ENCODE results near the gene DLGAP4. TPM values are rescaled to one million over a fixed set of nuclear protein-coding genes. Genes with fewer than 3 reads are reported as not detected.

DLGAP4 gene
- polyA plus RNA-seq, 1 of the 3 experiments (the other 2 are of a cell fraction): 31.2 TPM

DNA sequence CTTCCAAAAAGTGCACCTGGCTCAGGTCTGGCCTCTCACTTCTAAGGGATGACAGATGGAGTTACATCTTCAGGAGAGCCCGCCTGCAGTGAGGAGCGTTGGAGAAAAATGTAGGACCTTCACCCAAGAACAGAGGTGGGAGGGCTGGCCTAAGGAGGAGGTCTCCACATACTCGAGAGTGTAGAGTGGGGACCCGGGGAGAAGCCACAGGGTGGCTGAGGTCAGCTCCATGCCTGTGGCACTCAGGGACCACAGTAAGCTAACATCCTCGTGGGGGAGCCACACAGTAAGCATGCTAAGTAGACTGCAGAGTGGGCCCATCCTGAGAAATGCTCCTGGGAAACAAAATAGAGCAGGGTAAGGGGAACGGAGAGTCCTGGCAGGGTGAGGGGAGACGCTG lies 45.8 kb upstream of the DLGAP4 start:
- H3K9me2 ChIP-seq: no peaks in the 10 kb centered on the region
- no peaks in the 10 kb centered on the region for H3K4me1 ChIP-seq (ENCODE audit: control insufficient read depth in 1 of 2, insufficient read depth in 2 of 2, low read depth in 1 of 2, low read length in 1 of 2)
- H3K9ac ChIP-seq: no peak overlapping the region
- TF ChIP-seq RFX5 (IDR thresholded peaks at IDR 0.05; ENCODE audit: low read length): no peak
- no peak overlapping the region for H3K27ac ChIP-seq (ENCODE audit: low read depth in 2 of 2, low read length in 1 of 2)
- no peak overlapping the region for H3K4me3 ChIP-seq (ENCODE audit: low read depth in 2 of 2, low read length in 1 of 2)
- H3K4me2 ChIP-seq: no peak overlapping the region
- POLR2A ChIA-PET: no interaction called here
- no peaks in the 10 kb centered on the region for H3F3A ChIP-seq (replicated peaks; ENCODE audit: insufficient read depth)
- no peak for DNase-seq
- no peak overlapping the region for H2AFZ ChIP-seq (ENCODE audit: low read depth)
- CTCF ChIA-PET: interaction anchor here (1.2 to 2.6 kb wide), 3 partner anchors 13 to 179 kb away, joined by 3 to 10 read pairs (median 5); no protein-coding TSS in a partner anchor
- H3K9me3 ChIP-seq: no peaks in the 10 kb centered on the region
- H4K20me1 ChIP-seq (ENCODE audit: insufficient read depth): no peaks in the 10 kb centered on the region
- no peaks in the 10 kb centered on the region for H3K27me3 ChIP-seq (ENCODE audit: insufficient read depth)
- peaks cover 3 to 18% of the 10 kb centered on the region in 2 experiments for H3K36me3 ChIP-seq (replicated peaks in 1 of 2; ENCODE audit: control insufficient read depth in 1 of 2, insufficient read depth in 2 of 2, low read length in 1 of 2)
- 88% methylated on average over 7 of the region's 7 CpGs for WGBS (ENCODE audit: low lambda C conversion rate)
- H3K79me2 ChIP-seq (ENCODE audit: insufficient read depth): no peaks in the 10 kb centered on the region

DNA sequence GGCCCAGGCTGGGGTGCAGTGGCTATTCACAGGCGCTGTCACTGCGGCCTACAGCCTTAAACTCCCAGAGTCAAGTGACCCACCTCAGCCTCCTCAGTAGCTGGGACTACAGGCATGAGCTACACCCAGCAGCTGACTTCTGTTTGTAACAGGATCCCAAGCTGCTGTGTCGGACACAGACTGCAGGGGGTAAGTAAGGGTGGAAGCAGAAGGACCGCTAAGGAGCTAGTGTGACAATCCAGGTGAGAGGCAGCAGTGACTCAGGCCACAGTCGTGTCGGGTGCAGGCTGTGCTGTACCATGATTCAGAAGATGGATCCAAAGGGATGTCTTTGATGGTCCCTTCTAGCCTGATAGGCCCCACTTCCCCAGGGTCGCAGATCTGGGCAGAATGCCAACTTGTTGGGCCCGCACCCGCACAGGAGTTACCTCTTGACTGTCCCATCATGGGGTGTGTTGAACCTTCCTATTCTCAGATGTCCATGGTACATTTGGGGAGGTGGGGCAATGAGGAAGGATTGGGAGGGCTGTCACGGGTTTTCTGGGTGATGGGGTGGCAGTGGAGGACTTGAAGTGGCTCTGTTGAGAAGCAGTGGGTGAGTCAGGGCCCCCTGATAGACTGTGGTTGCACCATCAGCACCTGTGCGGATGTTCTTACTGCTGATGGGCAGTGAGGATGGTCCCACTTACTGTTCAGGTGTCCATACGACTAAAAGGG lies 44.6 kb upstream of the DLGAP4 start:
- Histone ChIP-seq H3K27ac (ENCODE audit: low read depth in 2 of 2, low read length in 1 of 2) (no peak overlapping the region), H3K36me3 (replicated peaks in 1 of 2; ENCODE audit: control insufficient read depth in 1 of 2, insufficient read depth in 2 of 2, low read length in 1 of 2) (peaks cover 3 to 6% of the 10 kb centered on the region in 2 experiments), H3K9me2 (no peaks in the 10 kb centered on the region), H3K9ac (no peak overlapping the region), H2AFZ (ENCODE audit: low read depth) (no peak overlapping the region), H3K27me3 (ENCODE audit: insufficient read depth) (no peaks in the 10 kb centered on the region), H3K4me1 (ENCODE audit: control insufficient read depth in 1 of 2, insufficient read depth in 2 of 2, low read depth in 1 of 2, low read length in 1 of 2) (no peaks in the 10 kb centered on the region), H4K20me1 (ENCODE audit: insufficient read depth) (no peaks in the 10 kb centered on the region), H3K79me2 (ENCODE audit: insufficient read depth) (no peaks in the 10 kb centered on the region), H3K9me3 (no peaks in the 10 kb centered on the region), H3K4me3 (ENCODE audit: low read depth in 2 of 2, low read length in 1 of 2) (no peak overlapping the region), H3K4me2 (no peak overlapping the region), H3F3A (replicated peaks; ENCODE audit: insufficient read depth) (no peaks in the 10 kb centered on the region)
- 81% methylated on average over 11 of the region's 12 CpGs for WGBS (ENCODE audit: low lambda C conversion rate)
- CTCF ChIA-PET: interaction anchor here (1.9 kb wide), 1 partner anchor 178 kb away, joined by 6 read pairs; no protein-coding TSS in a partner anchor
- no peak for DNase-seq
- POLR2A ChIA-PET: no interaction called here
- TF ChIP-seq RFX5 (IDR thresholded peaks at IDR 0.05; ENCODE audit: low read length) (no peak), RXRA (IDR thresholded peaks at IDR 0.05; ENCODE audit: borderline replicate concordance, low read depth) (no peak), GATA2 (CRISPR knock-in tag; IDR thresholded peaks at IDR 0.05) (no peak), NRF1 (IDR thresholded peaks at IDR 0.05; ENCODE audit: low read depth, low read length) (no peak), SMC3 (IDR thresholded peaks at IDR 0.05; ENCODE audit: low read depth, low read length) (no peak), SIN3A (IDR thresholded peaks at IDR 0.05; ENCODE audit: borderline replicate concordance, low read depth, low read length) (no peak), FOXJ3 (CRISPR knock-in tag; IDR thresholded peaks at IDR 0.05) (no peak), MXI1 (IDR thresholded peaks at IDR 0.05; ENCODE audit: low read depth, low read length) (no peak), EP300 (IDR thresholded peaks at IDR 0.05; ENCODE audit: borderline replicate concordance in 1 of 2, low read depth in 1 of 2, low read length in 1 of 2) (no peak), CTCF (IDR thresholded peaks at IDR 0.05) (no peak), IRF3 (IDR thresholded peaks at IDR 0.05; ENCODE audit: low read depth, low read length) (no peak)
- TF ChIP-seq, protein P1, sequence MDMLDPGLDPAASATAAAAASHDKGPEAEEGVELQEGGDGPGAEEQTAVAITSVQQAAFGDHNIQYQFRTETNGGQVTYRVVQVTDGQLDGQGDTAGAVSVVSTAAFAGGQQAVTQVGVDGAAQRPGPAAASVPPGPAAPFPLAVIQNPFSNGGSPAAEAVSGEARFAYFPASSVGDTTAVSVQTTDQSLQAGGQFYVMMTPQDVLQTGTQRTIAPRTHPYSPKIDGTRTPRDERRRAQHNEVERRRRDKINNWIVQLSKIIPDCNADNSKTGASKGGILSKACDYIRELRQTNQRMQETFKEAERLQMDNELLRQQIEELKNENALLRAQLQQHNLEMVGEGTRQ (IDR thresholded peaks at IDR 0.05; ENCODE audit: borderline replicate concordance, low read depth, low read length): no peak
- TF ChIP-seq, protein P2, sequence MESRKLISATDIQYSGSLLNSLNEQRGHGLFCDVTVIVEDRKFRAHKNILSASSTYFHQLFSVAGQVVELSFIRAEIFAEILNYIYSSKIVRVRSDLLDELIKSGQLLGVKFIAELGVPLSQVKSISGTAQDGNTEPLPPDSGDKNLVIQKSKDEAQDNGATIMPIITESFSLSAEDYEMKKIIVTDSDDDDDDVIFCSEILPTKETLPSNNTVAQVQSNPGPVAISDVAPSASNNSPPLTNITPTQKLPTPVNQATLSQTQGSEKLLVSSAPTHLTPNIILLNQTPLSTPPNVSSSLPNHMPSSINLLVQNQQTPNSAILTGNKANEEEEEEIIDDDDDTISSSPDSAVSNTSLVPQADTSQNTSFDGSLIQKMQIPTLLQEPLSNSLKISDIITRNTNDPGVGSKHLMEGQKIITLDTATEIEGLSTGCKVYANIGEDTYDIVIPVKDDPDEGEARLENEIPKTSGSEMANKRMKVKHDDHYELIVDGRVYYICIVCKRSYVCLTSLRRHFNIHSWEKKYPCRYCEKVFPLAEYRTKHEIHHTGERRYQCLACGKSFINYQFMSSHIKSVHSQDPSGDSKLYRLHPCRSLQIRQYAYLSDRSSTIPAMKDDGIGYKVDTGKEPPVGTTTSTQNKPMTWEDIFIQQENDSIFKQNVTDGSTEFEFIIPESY (IDR thresholded peaks at IDR 0.05; ENCODE audit: borderline replicate concordance, low read depth): no peak

Data from SK-N-SH (cell line).